Measurements from ENCODE around the gene CRYGC. TPM values are rescaled to one million over a fixed set of nuclear protein-coding genes. Genes with fewer than 3 reads are reported as not detected.

The CRYGC gene
- total and polyA plus RNA-seq, 9 donors = not detected

- intact Hi-C loops (cut with DNase I) = no loop called here
- Histone ChIP-seq H3K36me3 (no peaks in the 10 kb centered on the region), H3K4me1 (ENCODE audit: insufficient read depth) (peaks cover 9% of the 10 kb centered on the region), H3K9me3 (no peaks in the 10 kb centered on the region), H3K27me3 (no peaks in the 10 kb centered on the region), H3K27ac (peak overlapping the region in 1 of 2 donors; percentile 60), H3K4me3 (no peak overlapping the region)
- WGBS, 3 donors = 39 to 42% (median 41%) methylated on average over 11 of the region's 11 CpGs
- TF ChIP-seq POLR2A (IDR thresholded peaks at IDR 0.05) (no peak), EP300 (IDR thresholded peaks at IDR 0.05) (no peak)
- TF ChIP-seq, protein P1, sequence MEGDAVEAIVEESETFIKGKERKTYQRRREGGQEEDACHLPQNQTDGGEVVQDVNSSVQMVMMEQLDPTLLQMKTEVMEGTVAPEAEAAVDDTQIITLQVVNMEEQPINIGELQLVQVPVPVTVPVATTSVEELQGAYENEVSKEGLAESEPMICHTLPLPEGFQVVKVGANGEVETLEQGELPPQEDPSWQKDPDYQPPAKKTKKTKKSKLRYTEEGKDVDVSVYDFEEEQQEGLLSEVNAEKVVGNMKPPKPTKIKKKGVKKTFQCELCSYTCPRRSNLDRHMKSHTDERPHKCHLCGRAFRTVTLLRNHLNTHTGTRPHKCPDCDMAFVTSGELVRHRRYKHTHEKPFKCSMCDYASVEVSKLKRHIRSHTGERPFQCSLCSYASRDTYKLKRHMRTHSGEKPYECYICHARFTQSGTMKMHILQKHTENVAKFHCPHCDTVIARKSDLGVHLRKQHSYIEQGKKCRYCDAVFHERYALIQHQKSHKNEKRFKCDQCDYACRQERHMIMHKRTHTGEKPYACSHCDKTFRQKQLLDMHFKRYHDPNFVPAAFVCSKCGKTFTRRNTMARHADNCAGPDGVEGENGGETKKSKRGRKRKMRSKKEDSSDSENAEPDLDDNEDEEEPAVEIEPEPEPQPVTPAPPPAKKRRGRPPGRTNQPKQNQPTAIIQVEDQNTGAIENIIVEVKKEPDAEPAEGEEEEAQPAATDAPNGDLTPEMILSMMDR (IDR thresholded peaks at IDR 0.05) = no peak
- peak; percentile 23 to 44 (median 41) for DNase-seq
Measured at GRCh38 chr2:208135794-208136715, 6.4 kb upstream of the CRYGC start.

DNA sequence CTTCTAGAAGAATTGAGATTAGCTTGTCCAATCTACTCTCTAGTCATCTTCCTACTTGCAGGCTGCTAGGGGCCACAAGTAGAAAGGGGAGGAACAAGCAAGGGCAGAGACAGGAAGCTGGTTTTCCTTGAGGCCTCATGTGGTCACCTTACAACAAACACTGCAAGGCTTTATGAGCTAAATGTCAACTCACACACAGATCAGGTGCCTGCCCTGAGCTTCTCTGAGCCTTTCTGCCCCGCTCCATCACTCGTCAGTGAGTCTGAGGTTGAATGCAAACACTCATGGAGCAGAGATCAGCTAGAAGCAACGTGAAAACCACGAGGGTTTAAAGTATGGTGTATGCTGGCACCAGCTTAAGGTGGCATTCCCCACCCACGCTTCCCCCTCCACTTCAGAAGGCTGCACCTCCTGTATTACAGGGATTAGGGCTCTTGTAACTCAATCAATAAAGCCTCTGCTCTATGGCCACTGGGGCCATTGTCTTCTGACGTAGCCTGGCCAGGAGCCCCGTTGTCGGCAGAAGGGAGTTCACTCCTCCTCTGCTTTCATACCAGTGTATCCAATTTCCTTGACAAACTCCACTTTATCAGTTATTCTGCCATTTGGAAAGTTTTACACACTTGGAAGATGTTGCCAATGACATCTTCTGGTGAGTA lies 5.4 kb upstream of the CRYGC start:
- WGBS, 3 donors = 42 to 49% (median 45%) methylated on average over 7 to 8 of the region's 8 CpGs
- H3K36me3 ChIP-seq = no peaks in the 10 kb centered on the region
- intact Hi-C loops (cut with DNase I) = no loop called here
- no peak overlapping the region for H3K4me3 ChIP-seq
- no peak for DNase-seq
- peak overlapping the region in 1 of 2 donors; percentile 60 for H3K27ac ChIP-seq
- H3K27me3 ChIP-seq = no peaks in the 10 kb centered on the region
- peaks cover 9% of the 10 kb centered on the region for H3K4me1 ChIP-seq (ENCODE audit: insufficient read depth)
- H3K9me3 ChIP-seq = no peaks in the 10 kb centered on the region
- TF ChIP-seq POLR2A (IDR thresholded peaks at IDR 0.05) = no peak
- TF ChIP-seq, protein P1 (IDR thresholded peaks at IDR 0.05) = no peak
- no peak for TF ChIP-seq EP300 (IDR thresholded peaks at IDR 0.05)

DNA sequence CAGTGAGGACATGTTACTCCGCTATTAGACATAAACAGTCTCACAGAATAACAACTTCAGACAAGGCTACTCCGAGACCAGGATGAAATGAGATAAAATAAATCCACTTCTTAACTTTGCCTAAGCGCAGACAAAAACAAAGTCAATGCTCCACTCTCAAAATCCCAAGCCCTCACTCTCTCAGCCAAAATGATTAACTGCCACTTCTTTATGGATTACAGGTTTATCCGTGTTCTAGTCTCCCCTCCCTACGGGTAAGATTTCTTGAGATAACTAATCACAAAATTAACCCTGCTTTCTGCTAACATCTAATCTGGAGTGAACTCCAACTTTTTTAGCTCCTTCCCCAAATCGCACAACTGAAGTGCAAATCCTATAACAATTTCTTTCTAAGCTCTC lies 1.1 kb upstream of the CRYGC start:
- H3K27ac ChIP-seq = peak overlapping the region in 1 of 2 donors; percentile 48
- no peaks in the 10 kb centered on the region for H3K9me3 ChIP-seq
- no peak overlapping the region for H3K4me3 ChIP-seq
- intact Hi-C loops (cut with DNase I) = no loop called here
- DNase-seq = no peak
- no peaks in the 10 kb centered on the region for H3K27me3 ChIP-seq
- WGBS, 3 donors = 24 to 38% (median 25%) methylated on average over 6 of the region's 6 CpGs
- no peaks in the 10 kb centered on the region for H3K36me3 ChIP-seq
- TF ChIP-seq, protein P1 (IDR thresholded peaks at IDR 0.05) = no peak
- TF ChIP-seq POLR2A (IDR thresholded peaks at IDR 0.05) (no peak), EP300 (IDR thresholded peaks at IDR 0.05) (no peak)
- H3K4me1 ChIP-seq (ENCODE audit: insufficient read depth) = peaks cover 9% of the 10 kb centered on the region

GRCh38 chr2:208128136-208128535 lies 1.5 kb downstream of the CRYGC start:
- DNase-seq = no peak
- no peaks in the 10 kb centered on the region for H3K9me3 ChIP-seq
- no peaks in the 10 kb centered on the region for H3K36me3 ChIP-seq
- no peaks in the 10 kb centered on the region for H3K27me3 ChIP-seq
- intact Hi-C loops (cut with DNase I) = no loop called here
- H3K4me1 ChIP-seq (ENCODE audit: insufficient read depth) = no peaks in the 10 kb centered on the region
- WGBS, 3 donors = 96 to 98% (median 97%) methylated on average over 12 of the region's 12 CpGs
- no peak overlapping the region for H3K27ac ChIP-seq
- TF ChIP-seq, protein P1 (IDR thresholded peaks at IDR 0.05) = no peak
- TF ChIP-seq POLR2A (IDR thresholded peaks at IDR 0.05) (no peak), EP300 (IDR thresholded peaks at IDR 0.05) (no peak)
- no peak overlapping the region for H3K4me3 ChIP-seq

All from ovary (tissue), 9 donors.